ENCODE data around the gene DDIT3. TPM values are rescaled to one million over a fixed set of nuclear protein-coding genes. Genes with fewer than 3 reads are reported as not detected.

The DDIT3 gene
- total and polyA plus RNA-seq, 2 of the 13 experiments (the other 11 are each of a cell fraction or from before 2014, with no cell fraction given) = 27.5 to 48.7 TPM

DNA sequence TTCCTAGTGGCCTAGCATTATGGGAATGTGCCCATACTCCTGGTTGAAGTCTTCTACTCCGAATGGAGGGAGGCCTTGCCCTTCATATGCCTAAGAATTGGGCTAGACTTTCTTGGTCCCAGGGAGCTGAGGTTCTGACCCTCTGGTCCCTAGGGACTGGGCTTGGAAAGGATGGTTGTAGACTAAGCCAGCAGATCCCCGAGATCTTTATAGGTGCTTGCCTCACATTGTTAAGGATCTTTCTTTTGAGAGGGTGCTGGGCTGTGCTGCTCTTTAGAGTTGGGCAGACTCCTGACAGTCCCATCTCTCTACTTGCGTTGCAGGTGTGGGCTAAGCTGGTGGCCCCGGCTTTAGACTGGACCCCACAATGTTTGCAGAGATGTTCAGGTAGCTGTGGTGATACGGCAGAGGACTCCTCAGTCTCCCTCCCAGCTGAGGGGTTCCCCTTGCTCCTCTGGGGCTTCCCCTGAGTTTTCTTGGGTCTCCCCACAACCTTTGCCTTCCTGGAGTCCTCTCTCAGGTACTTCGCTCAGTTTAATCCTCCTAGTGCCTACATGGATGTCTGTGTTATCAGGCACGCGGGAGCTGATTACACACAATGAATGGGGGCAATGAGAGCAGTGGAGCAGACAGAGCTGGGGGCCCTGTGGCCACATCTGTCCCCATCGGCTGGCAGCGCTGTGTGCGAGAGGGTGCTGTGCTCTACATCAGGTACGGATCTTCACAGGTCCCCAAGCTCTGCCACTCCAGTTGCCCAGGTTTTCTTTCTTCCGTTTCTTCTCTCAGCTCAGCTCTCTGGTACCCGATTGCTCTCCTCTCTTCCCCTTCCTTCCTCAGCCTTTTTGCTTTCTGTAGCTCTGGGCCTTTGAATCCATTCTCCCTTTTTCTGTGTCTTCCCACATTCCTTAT lies 3.6 kb upstream of the DDIT3 start (continued):
- TF ChIP-seq, protein P1, sequence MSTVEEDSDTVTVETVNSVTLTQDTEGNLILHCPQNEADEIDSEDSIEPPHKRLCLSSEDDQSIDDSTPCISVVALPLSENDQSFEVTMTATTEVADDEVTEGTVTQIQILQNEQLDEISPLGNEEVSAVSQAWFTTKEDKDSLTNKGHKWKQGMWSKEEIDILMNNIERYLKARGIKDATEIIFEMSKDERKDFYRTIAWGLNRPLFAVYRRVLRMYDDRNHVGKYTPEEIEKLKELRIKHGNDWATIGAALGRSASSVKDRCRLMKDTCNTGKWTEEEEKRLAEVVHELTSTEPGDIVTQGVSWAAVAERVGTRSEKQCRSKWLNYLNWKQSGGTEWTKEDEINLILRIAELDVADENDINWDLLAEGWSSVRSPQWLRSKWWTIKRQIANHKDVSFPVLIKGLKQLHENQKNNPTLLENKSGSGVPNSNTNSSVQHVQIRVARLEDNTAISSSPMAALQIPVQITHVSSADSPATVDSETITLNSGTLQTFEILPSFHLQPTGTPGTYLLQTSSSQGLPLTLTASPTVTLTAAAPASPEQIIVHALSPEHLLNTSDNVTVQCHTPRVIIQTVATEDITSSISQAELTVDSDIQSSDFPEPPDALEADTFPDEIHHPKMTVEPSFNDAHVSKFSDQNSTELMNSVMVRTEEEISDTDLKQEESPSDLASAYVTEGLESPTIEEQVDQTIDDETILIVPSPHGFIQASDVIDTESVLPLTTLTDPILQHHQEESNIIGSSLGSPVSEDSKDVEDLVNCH (CRISPR knock-in tag; IDR thresholded peaks at IDR 0.05) = 0 out of 2 replicates have a peak, but pooled peaks have one; percentile 9
- TF ChIP-seq, protein P2, sequence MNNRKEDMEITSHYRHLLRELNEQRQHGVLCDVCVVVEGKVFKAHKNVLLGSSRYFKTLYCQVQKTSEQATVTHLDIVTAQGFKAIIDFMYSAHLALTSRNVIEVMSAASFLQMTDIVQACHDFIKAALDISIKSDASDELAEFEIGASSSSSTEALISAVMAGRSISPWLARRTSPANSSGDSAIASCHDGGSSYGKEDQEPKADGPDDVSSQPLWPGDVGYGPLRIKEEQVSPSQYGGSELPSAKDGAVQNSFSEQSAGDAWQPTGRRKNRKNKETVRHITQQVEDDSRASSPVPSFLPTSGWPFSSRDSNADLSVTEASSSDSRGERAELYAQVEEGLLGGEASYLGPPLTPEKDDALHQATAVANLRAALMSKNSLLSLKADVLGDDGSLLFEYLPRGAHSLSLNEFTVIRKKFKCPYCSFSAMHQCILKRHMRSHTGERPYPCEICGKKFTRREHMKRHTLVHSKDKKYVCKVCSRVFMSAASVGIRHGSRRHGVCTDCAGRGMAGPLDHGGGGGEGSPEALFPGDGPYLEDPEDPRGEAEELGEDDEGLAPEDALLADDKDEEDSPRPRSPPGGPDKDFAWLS (CRISPR knock-in tag; IDR thresholded peaks at IDR 0.05; ENCODE audit: borderline replicate concordance) = no peak
- TF ChIP-seq, protein P3, sequence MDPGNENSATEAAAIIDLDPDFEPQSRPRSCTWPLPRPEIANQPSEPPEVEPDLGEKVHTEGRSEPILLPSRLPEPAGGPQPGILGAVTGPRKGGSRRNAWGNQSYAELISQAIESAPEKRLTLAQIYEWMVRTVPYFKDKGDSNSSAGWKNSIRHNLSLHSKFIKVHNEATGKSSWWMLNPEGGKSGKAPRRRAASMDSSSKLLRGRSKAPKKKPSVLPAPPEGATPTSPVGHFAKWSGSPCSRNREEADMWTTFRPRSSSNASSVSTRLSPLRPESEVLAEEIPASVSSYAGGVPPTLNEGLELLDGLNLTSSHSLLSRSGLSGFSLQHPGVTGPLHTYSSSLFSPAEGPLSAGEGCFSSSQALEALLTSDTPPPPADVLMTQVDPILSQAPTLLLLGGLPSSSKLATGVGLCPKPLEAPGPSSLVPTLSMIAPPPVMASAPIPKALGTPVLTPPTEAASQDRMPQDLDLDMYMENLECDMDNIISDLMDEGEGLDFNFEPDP (CRISPR knock-in tag; conservative IDR thresholded peaks at IDR 0.05) = 0 out of 2 replicates have a peak, but pooled peaks have one; percentile 56

Measured in HepG2 (cell line).